Measurements from ENCODE around the gene GLA. TPM values are rescaled to one million over a fixed set of nuclear protein-coding genes. Genes with fewer than 3 reads are reported as not detected.

The GLA gene
- total and polyA plus RNA-seq, 9 of the 15 experiments (the other 6 are each of a cell fraction or from before 2014, with no cell fraction given): 41.7 to 146 (median 73.8) TPM

DNA sequence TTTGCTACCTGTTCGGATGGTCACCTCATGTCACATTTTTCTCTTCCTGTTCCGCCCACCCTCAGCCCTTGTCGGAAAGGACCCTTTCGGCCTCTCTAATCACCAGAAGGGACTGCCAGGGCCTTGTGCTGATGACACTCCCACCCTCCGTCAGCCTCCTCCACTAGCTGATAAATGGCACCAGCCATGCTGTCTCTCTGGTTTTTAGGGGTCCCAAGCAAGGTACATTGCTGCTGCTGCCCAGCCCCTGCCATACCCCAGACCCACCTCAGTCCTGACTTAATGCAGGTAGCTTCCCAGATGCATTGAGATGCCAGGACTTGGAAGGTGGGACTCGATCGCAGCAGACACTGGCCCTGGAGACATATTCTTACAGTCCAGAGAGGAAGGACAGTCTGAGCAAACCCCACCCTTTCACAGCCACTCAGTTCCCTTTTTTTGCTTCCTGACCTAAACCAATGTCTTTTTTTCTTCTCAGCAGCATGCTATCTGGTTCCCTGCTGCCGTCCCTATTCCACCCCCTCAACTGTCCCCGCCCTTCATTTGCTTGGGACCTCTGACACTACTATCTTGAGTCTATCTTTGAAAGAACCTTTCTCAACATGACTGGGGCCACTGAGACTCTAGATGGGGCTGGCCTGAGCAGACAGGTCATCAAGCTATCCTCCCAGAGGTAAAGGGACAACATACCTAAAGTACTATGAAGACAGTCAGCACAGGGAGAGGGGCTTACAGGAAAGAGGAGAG is 21.8 kb downstream of the GLA start, which contains the start of gene BTK (continued):
- TF ChIP-seq SAP30 (IDR thresholded peaks at IDR 0.05; ENCODE audit: borderline replicate concordance, insufficient read depth, low read depth, low read length, poor library complexity, severe bottlenecking) (peak; percentile 34), PHB2 (IDR thresholded peaks at IDR 0.05; ENCODE audit: low read depth) (no peak), YY1 (IDR thresholded peaks at IDR 0.05; ENCODE audit: borderline replicate concordance in 1 of 3, control insufficient read depth in 1 of 3, extremely low read depth in 1 of 3, insufficient read depth in 3 of 3, insufficient read length in 1 of 3, insufficient replicate concordance in 2 of 3, low read depth in 1 of 3, low read length in 2 of 3) (peak in 2 of 3 experiments; percentile 6 to 42), PHF8 (IDR thresholded peaks at IDR 0.05; ENCODE audit: borderline replicate concordance, low read length) (peak; percentile 73; the same call in 1 of the 2 replicates), PML (IDR thresholded peaks at IDR 0.05; ENCODE audit: low read length) (peak; percentile 55; the same call in 1 of the 2 replicates), HDAC2 (IDR thresholded peaks at IDR 0.05) (0 out of 2 replicates have a peak, but pooled peaks have one; percentile 23), PHF20 (IDR thresholded peaks at IDR 0.05; ENCODE audit: partially characterized antibody) (no peak), CHD4 (IDR thresholded peaks at IDR 0.05; ENCODE audit: insufficient read depth, insufficient replicate concordance, low read depth, low read length, poor library complexity, severe bottlenecking) (no peak), TBP (optimal IDR thresholded peaks at IDR 0.05; ENCODE audit: low read depth, low read length) (no peak)
- TF ChIP-seq, protein P1, sequence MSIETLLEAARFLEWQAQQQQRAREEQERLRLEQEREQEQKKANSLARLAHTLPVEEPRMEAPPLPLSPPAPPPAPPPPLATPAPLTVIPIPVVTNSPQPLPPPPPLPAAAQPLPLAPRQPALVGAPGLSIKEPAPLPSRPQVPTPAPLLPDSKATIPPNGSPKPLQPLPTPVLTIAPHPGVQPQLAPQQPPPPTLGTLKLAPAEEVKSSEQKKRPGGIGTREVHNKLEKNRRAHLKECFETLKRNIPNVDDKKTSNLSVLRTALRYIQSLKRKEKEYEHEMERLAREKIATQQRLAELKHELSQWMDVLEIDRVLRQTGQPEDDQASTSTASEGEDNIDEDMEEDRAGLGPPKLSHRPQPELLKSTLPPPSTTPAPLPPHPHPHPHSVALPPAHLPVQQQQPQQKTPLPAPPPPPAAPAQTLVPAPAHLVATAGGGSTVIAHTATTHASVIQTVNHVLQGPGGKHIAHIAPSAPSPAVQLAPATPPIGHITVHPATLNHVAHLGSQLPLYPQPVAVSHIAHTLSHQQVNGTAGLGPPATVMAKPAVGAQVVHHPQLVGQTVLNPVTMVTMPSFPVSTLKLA (conservative IDR thresholded peaks at IDR 0.05): peak; percentile 40 to 70; a peak in 3 of 4 replicates

Measured in K562 (cell line).